ENCODE results near the gene MRPS16. TPM values are rescaled to one million over a fixed set of nuclear protein-coding genes. Genes with fewer than 3 reads are reported as not detected.

Gene MRPS16
- total and polyA plus RNA-seq, 2 of the 13 experiments (the other 11 are each of a cell fraction or from before 2014, with no cell fraction given), result 70.1 to 135 TPM

- no peak for TF ChIP-seq HBP1 (CRISPR knock-in tag; IDR thresholded peaks at IDR 0.05; ENCODE audit: low read depth)
- no peak for TF ChIP-seq SKI (IDR thresholded peaks at IDR 0.05; ENCODE audit: partially characterized antibody)
- peak; percentile 73; the same call in 1 of the 2 replicates for TF ChIP-seq ZBTB34 (CRISPR knock-in tag; IDR thresholded peaks at IDR 0.05)
- peak; percentile 84 for TF ChIP-seq ZBTB38 (CRISPR knock-in tag; IDR thresholded peaks at IDR 0.05)
- peak; percentile 92 for TF ChIP-seq ZNF430 (CRISPR knock-in tag; IDR thresholded peaks at IDR 0.05)
- TF ChIP-seq ZBTB10 (CRISPR knock-in tag; IDR thresholded peaks at IDR 0.05; ENCODE audit: borderline replicate concordance), result no peak
- peak; percentile 36 for TF ChIP-seq NFYB (CRISPR knock-in tag; IDR thresholded peaks at IDR 0.05)
- TF ChIP-seq CBFB (CRISPR knock-in tag; IDR thresholded peaks at IDR 0.05), result peak; percentile 44; the same call in 1 of the 2 replicates
- TF ChIP-seq ZNF556 (CRISPR knock-in tag; IDR thresholded peaks at IDR 0.05; ENCODE audit: borderline replicate concordance), result peak; percentile 96
- no peak for TF ChIP-seq FUBP1 (CRISPR knock-in tag; IDR thresholded peaks at IDR 0.05; ENCODE audit: borderline replicate concordance)
- peak; percentile 94 for TF ChIP-seq ZNF687 (CRISPR knock-in tag; IDR thresholded peaks at IDR 0.05)
- TF ChIP-seq EP300 (IDR thresholded peaks at IDR 0.05; ENCODE audit: low read depth in 2 of 2, low read length in 2 of 2), result 0 out of 4 replicates have a peak, but pooled peaks of 1 of the 2 experiments have one; percentile 3
- TF ChIP-seq EP300 (CRISPR knock-in tag; IDR thresholded peaks at IDR 0.05; ENCODE audit: borderline replicate concordance), result no peak
- TF ChIP-seq ZNF337 (CRISPR knock-in tag; IDR thresholded peaks at IDR 0.05; ENCODE audit: borderline replicate concordance, low read depth), result 0 out of 2 replicates have a peak, but pooled peaks have one; percentile 35
- no peak for TF ChIP-seq ZNF354B (CRISPR knock-in tag; IDR thresholded peaks at IDR 0.05)
- no peak; the same call in 1 of the 2 replicates for TF ChIP-seq SOX5 (CRISPR knock-in tag; IDR thresholded peaks at IDR 0.05; ENCODE audit: borderline replicate concordance)
These were observed 5.6 kb downstream of the MRPS16 start, which contains the start of gene DNAJC9 (continued) for GRCh38 chr10:73246646-73247508.
